MM.1S (cell line): ENCODE data around the gene ARHGAP12.

Experiments used
- DNase-seq: peaks from one replicate; pipeline ENCODE4 v3.0.0-alpha.2; 2015
- H2AFZ ChIP-seq: fragments of 300-600 bp; sonication (generic); 2 replicates; pipeline ENCODE4 v1.6.0; 2016; ENCODE audit warnings: antibody characterized with exemption, low read length
- H3F3A ChIP-seq: fragments of 300-600 bp; sonication (generic); 2 replicates; pipeline ENCODE4 v1.6.1; 2016; ENCODE audit warnings: mild to moderate bottlenecking, antibody characterized with exemption, low read length, moderate library complexity, mixed read lengths; ENCODE audit not compliant: insufficient read depth
- H3K27ac ChIP-seq: fragments of 300-600 bp; sonication (generic); 2 replicates; pipeline ENCODE4 v1.5.1; 2016; ENCODE audit warnings: mild to moderate bottlenecking, low read length
- H3K27me3 ChIP-seq: fragments of 300-600 bp; sonication (generic); replicated peaks from 2 replicates; pipeline ENCODE4 v1.6.0; 2016; ENCODE audit warnings: low read length; ENCODE audit not compliant: insufficient read depth
- H3K36me3 ChIP-seq: fragments of 300-600 bp; sonication (generic); replicated peaks from 2 replicates; pipeline ENCODE4 v1.6.1; 2016; ENCODE audit warnings: mild to moderate bottlenecking, low read length, mixed read lengths; ENCODE audit not compliant: insufficient read depth
- H3K4me1 ChIP-seq: fragments of 300-600 bp; sonication (generic); 2 replicates; pipeline ENCODE4 v1.6.1; 2016; ENCODE audit warnings: low read length, mixed read lengths
- H3K4me2 ChIP-seq: fragments of 300-600 bp; sonication (generic); 2 replicates; pipeline ENCODE4 v1.6.0; 2016; ENCODE audit warnings: low read depth, low read length
- H3K4me3 ChIP-seq: fragments of 300-600 bp; sonication (generic); 2 replicates; pipeline ENCODE4 v1.5.1; 2016; ENCODE audit warnings: low read length, mixed read lengths
- H3K79me2 ChIP-seq: fragments of 300-600 bp; sonication (generic); 2 replicates; pipeline ENCODE4 v1.6.1; 2016; ENCODE audit warnings: mixed run types, low read length, mixed read lengths
- H3K9ac ChIP-seq: fragments of 300-600 bp; sonication (generic); 2 replicates; pipeline ENCODE4 v1.6.1; 2016; ENCODE audit warnings: low read length, mixed read lengths
- H3K9me2 ChIP-seq: fragments of 300-600 bp; sonication (generic); replicated peaks from 2 replicates; pipeline ENCODE4 v1.6.1; 2016; ENCODE audit warnings: mild to moderate bottlenecking, low read length, mixed read lengths; ENCODE audit not compliant: insufficient read depth
- H3K9me3 ChIP-seq: fragments of 300-600 bp; sonication (generic); replicated peaks from 2 replicates; pipeline ENCODE4 v1.6.1; 2016; ENCODE audit warnings: mild to moderate bottlenecking, low read length, mixed read lengths; ENCODE audit not compliant: insufficient read depth
- H4K20me1 ChIP-seq: fragments of 300-600 bp; sonication (generic); 2 replicates; pipeline ENCODE4 v1.6.1; 2016; ENCODE audit warnings: mild to moderate bottlenecking, low read length, moderate library complexity, mixed read lengths; ENCODE audit not compliant: insufficient read depth
- EZH2 ChIP-seq: fragments of 300-600 bp; sonication (generic); optimal IDR thresholded peaks from 2 replicates; pipeline ENCODE3; 2017; ENCODE audit warnings: low read depth, mild to moderate bottlenecking, antibody characterized with exemption, low read length, mixed read lengths
- EZH2phosphoT487 ChIP-seq: fragments of 300-600 bp; sonication (generic); IDR thresholded peaks from 2 replicates; pipeline ENCODE4 v1.6.1; 2018; ENCODE audit warnings: antibody characterized with exemption, low read length
- TF ChIP-seq, protein P1 (sequence below): fragments of 300-600 bp; sonication (generic); IDR thresholded peaks from 2 replicates; pipeline ENCODE4 v1.5.1; 2016; ENCODE audit warnings: antibody characterized with exemption, low read length, mixed read lengths

The ARHGAP12 gene

DNA sequence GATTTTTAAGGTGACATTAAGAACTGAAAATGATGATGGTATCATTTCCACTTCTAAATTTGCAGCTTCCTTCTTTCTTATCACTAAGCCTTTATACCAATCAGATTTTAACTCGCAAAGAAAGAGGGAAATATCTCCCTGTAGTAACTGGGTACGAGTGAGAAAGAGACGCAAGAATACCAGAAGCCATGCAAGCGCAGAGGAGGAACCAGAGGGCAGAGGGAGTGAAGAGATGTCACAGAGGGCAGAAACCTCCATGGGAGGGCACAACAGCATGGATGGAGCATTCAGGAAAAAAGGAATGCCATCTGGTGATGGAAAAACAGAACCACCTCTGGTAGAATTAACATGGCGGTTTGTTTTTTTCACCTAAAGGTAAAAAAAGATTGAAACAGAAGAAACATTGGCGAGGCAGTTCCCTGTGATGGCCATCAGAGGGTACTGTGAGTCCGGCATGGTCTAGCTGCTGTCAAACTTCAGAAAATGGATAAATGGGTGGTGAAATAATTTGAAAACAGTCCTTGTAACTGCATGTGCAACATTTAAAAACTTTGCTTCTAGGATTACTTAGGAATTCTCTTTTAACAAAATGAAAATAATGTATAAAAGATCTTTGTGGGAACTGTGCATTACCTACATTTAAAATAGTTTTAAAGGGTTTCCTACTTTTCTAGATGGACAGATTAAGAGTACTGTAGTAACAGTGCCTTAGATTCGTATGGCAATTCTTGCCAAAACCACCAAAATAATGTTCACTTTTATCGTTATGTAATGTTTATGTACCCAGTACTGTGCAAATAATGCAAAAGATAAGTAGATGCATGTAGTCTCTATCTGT, 91.8 kb downstream of the ARHGAP12 start:
- no peak overlapping the region for H2AFZ ChIP-seq
- peak; percentile 42 for DNase-seq
- no peak overlapping the region; the same call in 1 of the 2 replicates for H3K4me2 ChIP-seq

DNA sequence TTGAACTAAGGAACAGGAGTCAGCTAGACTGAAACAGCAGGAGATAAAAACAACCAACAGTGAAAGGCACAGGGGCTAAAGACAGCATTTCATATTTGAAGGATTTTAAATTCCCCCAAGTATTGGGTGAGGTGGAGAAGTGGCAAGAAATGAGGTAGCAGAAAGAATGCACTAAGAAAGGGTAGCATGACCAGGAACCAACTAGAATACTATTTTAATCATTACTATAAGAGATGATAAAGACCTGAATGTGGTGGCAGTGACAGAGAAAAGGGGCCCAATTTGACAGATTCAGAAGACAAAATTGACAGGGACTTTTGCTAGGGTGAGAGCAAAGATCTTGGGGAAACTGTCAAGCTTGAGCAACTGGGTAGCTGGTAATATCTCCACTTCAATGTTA, 94.9 kb downstream of the ARHGAP12 start:
- no peaks in the 10 kb centered on the region for H3K4me1 ChIP-seq
- no peak overlapping the region for H3K4me3 ChIP-seq
- TF ChIP-seq EZH2 (no peak), EZH2phosphoT487 (no peak)
- TF ChIP-seq, protein P1, sequence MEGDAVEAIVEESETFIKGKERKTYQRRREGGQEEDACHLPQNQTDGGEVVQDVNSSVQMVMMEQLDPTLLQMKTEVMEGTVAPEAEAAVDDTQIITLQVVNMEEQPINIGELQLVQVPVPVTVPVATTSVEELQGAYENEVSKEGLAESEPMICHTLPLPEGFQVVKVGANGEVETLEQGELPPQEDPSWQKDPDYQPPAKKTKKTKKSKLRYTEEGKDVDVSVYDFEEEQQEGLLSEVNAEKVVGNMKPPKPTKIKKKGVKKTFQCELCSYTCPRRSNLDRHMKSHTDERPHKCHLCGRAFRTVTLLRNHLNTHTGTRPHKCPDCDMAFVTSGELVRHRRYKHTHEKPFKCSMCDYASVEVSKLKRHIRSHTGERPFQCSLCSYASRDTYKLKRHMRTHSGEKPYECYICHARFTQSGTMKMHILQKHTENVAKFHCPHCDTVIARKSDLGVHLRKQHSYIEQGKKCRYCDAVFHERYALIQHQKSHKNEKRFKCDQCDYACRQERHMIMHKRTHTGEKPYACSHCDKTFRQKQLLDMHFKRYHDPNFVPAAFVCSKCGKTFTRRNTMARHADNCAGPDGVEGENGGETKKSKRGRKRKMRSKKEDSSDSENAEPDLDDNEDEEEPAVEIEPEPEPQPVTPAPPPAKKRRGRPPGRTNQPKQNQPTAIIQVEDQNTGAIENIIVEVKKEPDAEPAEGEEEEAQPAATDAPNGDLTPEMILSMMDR = no peak
- no peaks in the 10 kb centered on the region; the same call in 1 of the 2 replicates for H3K36me3 ChIP-seq
- H4K20me1 ChIP-seq = no peaks in the 10 kb centered on the region
- H3K9ac ChIP-seq = no peak overlapping the region
- no peaks in the 10 kb centered on the region for H3F3A ChIP-seq
- no peaks in the 10 kb centered on the region for H3K79me2 ChIP-seq
- no peak for DNase-seq
- H3K4me2 ChIP-seq = no peak overlapping the region
- no peaks in the 10 kb centered on the region for H3K9me2 ChIP-seq
- no peak overlapping the region for H3K27ac ChIP-seq
- H2AFZ ChIP-seq = no peak overlapping the region
- H3K27me3 ChIP-seq = no peaks in the 10 kb centered on the region
- no peaks in the 10 kb centered on the region for H3K9me3 ChIP-seq

More for the DNA sequence above, 91.8 kb downstream of the ARHGAP12 start:
- no peaks in the 10 kb centered on the region for H3K9me2 ChIP-seq
- H3K27ac ChIP-seq = no peak overlapping the region
- no peak for TF ChIP-seq EZH2phosphoT487
- TF ChIP-seq, protein P1 = peak; percentile 70
- no peak for TF ChIP-seq EZH2
- H3K4me3 ChIP-seq = no peak overlapping the region
- H3K9me3 ChIP-seq = no peaks in the 10 kb centered on the region
- H3F3A ChIP-seq = no peaks in the 10 kb centered on the region
- H3K36me3 ChIP-seq = no peaks in the 10 kb centered on the region; the same call in 1 of the 2 replicates
- no peaks in the 10 kb centered on the region for H3K4me1 ChIP-seq
- H3K79me2 ChIP-seq = no peaks in the 10 kb centered on the region
- no peaks in the 10 kb centered on the region for H4K20me1 ChIP-seq
- no peak overlapping the region for H3K9ac ChIP-seq
- no peaks in the 10 kb centered on the region for H3K27me3 ChIP-seq

DNA sequence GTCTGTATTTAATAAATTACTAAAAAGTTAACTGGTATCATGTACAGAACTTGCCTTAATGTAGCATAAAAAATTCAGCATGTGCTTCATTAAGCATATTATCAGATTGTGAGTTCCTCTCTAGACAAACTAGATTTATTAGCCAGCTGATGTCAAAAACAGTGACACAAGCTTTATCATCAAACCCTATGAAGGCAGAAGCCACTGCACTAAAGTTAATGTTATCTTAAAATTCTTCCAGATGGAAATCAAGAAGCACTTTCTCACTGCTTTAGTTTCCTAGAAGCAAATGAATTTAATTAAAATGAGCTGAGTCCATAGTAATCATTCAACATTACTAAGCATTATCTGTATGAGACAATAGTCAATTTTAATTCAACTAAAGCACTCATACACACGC, 96.4 kb downstream of the ARHGAP12 start:
- TF ChIP-seq EZH2phosphoT487 = no peak
- TF ChIP-seq EZH2 = no peak
- TF ChIP-seq, protein P1 = no peak
- no peaks in the 10 kb centered on the region for H3K27me3 ChIP-seq
- H3K9me3 ChIP-seq = no peaks in the 10 kb centered on the region
- H4K20me1 ChIP-seq = no peaks in the 10 kb centered on the region
- no peak overlapping the region for H3K4me3 ChIP-seq
- no peaks in the 10 kb centered on the region; the same call in 1 of the 2 replicates for H3K36me3 ChIP-seq
- no peaks in the 10 kb centered on the region for H3K79me2 ChIP-seq
- H3K27ac ChIP-seq = no peak overlapping the region
- no peaks in the 10 kb centered on the region for H3K4me1 ChIP-seq
- no peak overlapping the region for H2AFZ ChIP-seq
- H3K4me2 ChIP-seq = no peak overlapping the region
- no peak for DNase-seq
- H3F3A ChIP-seq = no peaks in the 10 kb centered on the region
- H3K9me2 ChIP-seq = no peaks in the 10 kb centered on the region
- no peak overlapping the region for H3K9ac ChIP-seq
